Neural cell (in vitro differentiated cells): Measurements from ENCODE around the gene ACD. TPM values are rescaled to one million over a fixed set of nuclear protein-coding genes. Genes with fewer than 3 reads are reported as not detected.

ENCODE experiments used
- H2AFZ ChIP-seq: fragments of 200-600, 300-800 bp; sonication (generic), shearing (Covaris generic); 2 replicates; pipeline ENCODE4 v1.6.0; 2014; ENCODE audit warnings: low read depth, mild to moderate bottlenecking, antibody characterized with exemption, low read length, moderate library complexity
- H3F3A ChIP-seq: fragments of 200-600 bp; shearing (Covaris generic); 2 replicates; pipeline ENCODE4 v1.6.1; 2016; ENCODE audit warnings: mild to moderate bottlenecking, moderate library complexity, mixed read lengths, antibody characterized with exemption, low read length; ENCODE audit not compliant: insufficient read depth, poor library complexity, severe bottlenecking
- H3K27ac ChIP-seq: fragments of 200-600, 300-800 bp; sonication (generic), shearing (Covaris generic); 2 replicates; pipeline ENCODE4 v1.5.1; 2014; ENCODE audit warnings: mild to moderate bottlenecking, low read length, moderate library complexity
- H3K27me3 ChIP-seq: fragments of 300-800, 200-600 bp; sonication (generic), shearing (Covaris generic); 2 replicates; pipeline ENCODE4 v1.6.0; 2014; ENCODE audit warnings: mild to moderate bottlenecking, low read depth, low read length, moderate library complexity; ENCODE audit not compliant: insufficient read depth
- H3K36me3 ChIP-seq: fragments of 300-800, 200-600 bp; sonication (generic), shearing (Covaris generic); 2 replicates; pipeline ENCODE4 v1.5.1; 2014; ENCODE audit warnings: mild to moderate bottlenecking, antibody characterized with exemption, low read length, moderate library complexity; ENCODE audit not compliant: insufficient read depth
- H3K4me2 ChIP-seq: fragments of 300-800, 200-600 bp; sonication (generic), shearing (Covaris generic); 2 replicates; pipeline ENCODE4 v1.6.0; 2014; ENCODE audit warnings: mild to moderate bottlenecking, low read length
- H3K4me3 ChIP-seq: fragments of 300-800, 200-600 bp; sonication (generic), shearing (Covaris generic); 2 replicates; pipeline ENCODE4 v1.5.1; 2014; ENCODE audit warnings: mild to moderate bottlenecking, low read length, moderate library complexity
- H3K79me2 ChIP-seq: fragments of 200-600 bp; shearing (Covaris generic); replicated peaks from 2 replicates; pipeline ENCODE4 v1.6.0; 2014; ENCODE audit warnings: mild to moderate bottlenecking, low read length, moderate library complexity; ENCODE audit not compliant: insufficient read depth
- H3K9ac ChIP-seq: fragments of 300-800, 200-600 bp; sonication (generic), shearing (Covaris generic); 2 replicates; pipeline ENCODE4 v1.6.1; 2016; ENCODE audit warnings: mild to moderate bottlenecking, low read length, mixed read lengths
- H3K9me2 ChIP-seq: fragments of 200-600 bp; shearing (Covaris generic); 2 replicates; pipeline ENCODE4 v1.6.1; 2016; ENCODE audit warnings: mild to moderate bottlenecking, low read length, mixed read lengths; ENCODE audit not compliant: insufficient read depth
- H3K9me3 ChIP-seq: fragments of 200-600, 300-800 bp; sonication (generic), shearing (Covaris generic); 2 replicates; pipeline ENCODE4 v1.6.1; 2016; ENCODE audit warnings: mild to moderate bottlenecking, mixed run types, low read length, moderate library complexity, mixed read lengths
- H4K20me1 ChIP-seq: fragments of 200-600 bp; shearing (Covaris generic); 2 replicates; pipeline ENCODE4 v1.6.1; 2016; ENCODE audit warnings: mild to moderate bottlenecking, mixed run types; ENCODE audit not compliant: insufficient read depth
- CTCF ChIP-seq: fragments of 450-650 bp; IDR thresholded peaks from 2 replicates; pipeline ENCODE4 v1.5.1; 2014; ENCODE audit warnings: antibody characterized with exemption, mild to moderate bottlenecking, moderate library complexity; ENCODE audit not compliant: poor library complexity, severe bottlenecking
- EP300 ChIP-seq: fragments of 450-650 bp; conservative IDR thresholded peaks from 2 replicates; pipeline ENCODE4 v1.6.1; 2014; ENCODE audit warnings: antibody characterized with exemption, mild to moderate bottlenecking, moderate library complexity; ENCODE audit not compliant: poor library complexity, severe bottlenecking
- MXI1 ChIP-seq: fragments of 450-650 bp; conservative IDR thresholded peaks from 2 replicates; pipeline ENCODE4 v1.6.1; 2014; ENCODE audit warnings: antibody characterized with exemption, mild to moderate bottlenecking; ENCODE audit not compliant: poor library complexity, severe bottlenecking
- POLR2AphosphoS5 ChIP-seq: IDR thresholded peaks from 2 replicates; pipeline ENCODE4 v1.6.1; 2012
- RAD21 ChIP-seq: fragments of 450-650 bp; conservative IDR thresholded peaks from 2 replicates; pipeline ENCODE4 v1.6.1; 2014; ENCODE audit warnings: antibody characterized with exemption, mild to moderate bottlenecking, moderate library complexity
- SMC3 ChIP-seq: fragments of 450-650 bp; conservative IDR thresholded peaks from 2 replicates; pipeline ENCODE4 v1.6.1; 2014; ENCODE audit warnings: antibody characterized with exemption, mild to moderate bottlenecking, moderate library complexity; ENCODE audit not compliant: poor library complexity
- polyA plus RNA-seq: library from polyadenylated mRNA; depleted of rRNA; stranded (reverse); fragments of >200 nt; gene quantifications from 2 replicates; pipeline ENCODE4 v1.2.3, GENCODE V29; 2014

ACD gene
- polyA plus RNA-seq, 1 donor from 2014 or later, result 98.6 TPM

GRCh38 chr16:67647111-67647651 lies 12.9 kb downstream of the ACD start:
- TF ChIP-seq MXI1 (no peak), RAD21 (no peak), POLR2AphosphoS5 (no peak), SMC3 (no peak), CTCF (no peak)
- Histone ChIP-seq H3K27ac (no peak overlapping the region), H3K36me3 (no peaks in the 10 kb centered on the region), H3K9ac (no peak overlapping the region), H3K27me3 (peaks cover 55% of the 10 kb centered on the region), H3F3A (no peaks in the 10 kb centered on the region), H2AFZ (no peak overlapping the region), H3K4me2 (no peak overlapping the region), H3K9me3 (no peaks in the 10 kb centered on the region), H3K79me2 (no peaks in the 10 kb centered on the region), H3K4me3 (no peak overlapping the region), H4K20me1 (no peaks in the 10 kb centered on the region), H3K9me2 (no peaks in the 10 kb centered on the region)

- Histone ChIP-seq H3K9me3 (no peaks in the 10 kb centered on the region), H3K36me3 (no peaks in the 10 kb centered on the region), H4K20me1 (no peaks in the 10 kb centered on the region), H3K27me3 (peaks cover 40% of the 10 kb centered on the region), H3K4me2 (no peak overlapping the region), H3K9ac (no peak overlapping the region), H3K79me2 (no peaks in the 10 kb centered on the region), H2AFZ (no peak overlapping the region), H3K9me2 (no peaks in the 10 kb centered on the region), H3K27ac (no peak overlapping the region), H3K4me3 (no peak overlapping the region), H3F3A (no peaks in the 10 kb centered on the region)
- TF ChIP-seq EP300, result no peak
- no peak for TF ChIP-seq POLR2AphosphoS5
- TF ChIP-seq MXI1, result no peak
- no peak for TF ChIP-seq RAD21
- no peak for TF ChIP-seq SMC3
- TF ChIP-seq CTCF, result no peak
These were observed 14.5 kb downstream of the ACD start for GRCh38 chr16:67645397-67646121.

GRCh38 chr16:67644038-67644437 lies 16.0 kb downstream of the ACD start:
- H3K36me3 ChIP-seq, result no peaks in the 10 kb centered on the region
- H3K27ac ChIP-seq, result no peak overlapping the region
- TF ChIP-seq EP300 (no peak), CTCF (no peak), POLR2AphosphoS5 (no peak), MXI1 (no peak), RAD21 (no peak)
- H3K27me3 ChIP-seq, result peaks cover 35% of the 10 kb centered on the region
- H3K4me2 ChIP-seq, result no peak overlapping the region
- no peaks in the 10 kb centered on the region for H3K79me2 ChIP-seq
- H3K9me2 ChIP-seq, result no peaks in the 10 kb centered on the region
- H3F3A ChIP-seq, result no peaks in the 10 kb centered on the region
- H3K9ac ChIP-seq, result no peak overlapping the region
- H4K20me1 ChIP-seq, result no peaks in the 10 kb centered on the region
- H3K9me3 ChIP-seq, result no peaks in the 10 kb centered on the region
- no peak overlapping the region for H3K4me3 ChIP-seq
- H2AFZ ChIP-seq, result no peak overlapping the region
